ENCODE data around the gene TALDO1.

TALDO1 gene

GRCh38 chr11:799641-800316, 52.5 kb downstream of the TALDO1 start:
- no peak for DNase-seq (ENCODE audit: low spot score)

- no peak for DNase-seq (ENCODE audit: low spot score)
Measured at GRCh38 chr11:800473-800872, 53.2 kb downstream of the TALDO1 start.

- no peak for DNase-seq (ENCODE audit: low spot score)
Measured at GRCh38 chr11:801097-801780, 54.0 kb downstream of the TALDO1 start.

- DNase-seq (ENCODE audit: low spot score), result no peak
Measured at GRCh38 chr11:802018-802617, 54.9 kb downstream of the TALDO1 start.

- DNase-seq (ENCODE audit: low spot score), result no peak
Measured at GRCh38 chr11:802693-803466, 55.6 kb downstream of the TALDO1 start.

GRCh38 chr11:803467-803742, 56.1 kb downstream of the TALDO1 start:
- DNase-seq (ENCODE audit: low spot score), result no peak

GRCh38 chr11:803770-804598, 56.7 kb downstream of the TALDO1 start:
- peak; percentile 34 for DNase-seq (ENCODE audit: low spot score)

- no peak for DNase-seq (ENCODE audit: low spot score)
Measured at GRCh38 chr11:804599-804964, 57.3 kb downstream of the TALDO1 start.

- peak; percentile 88 for DNase-seq (ENCODE audit: low spot score)
Measured at GRCh38 chr11:808427-809286, 61.4 kb downstream of the TALDO1 start.

- DNase-seq (ENCODE audit: low spot score), result peak; percentile 95
Measured at GRCh38 chr11:809287-810039, 62.2 kb downstream of the TALDO1 start, which contains the start of gene RPLP2. RPLP2 (plus strand) TSS chr11:809967; CDS start chr11:810235, 268 bp downstream.

GRCh38 chr11:810040-810567, 62.8 kb downstream of the TALDO1 start:
- no peak for DNase-seq (ENCODE audit: low spot score)

- no peak for DNase-seq (ENCODE audit: low spot score)
Measured at GRCh38 chr11:811446-812245, 64.4 kb downstream of the TALDO1 start.

- DNase-seq (ENCODE audit: low spot score), result no peak
Measured at GRCh38 chr11:812390-812789, 65.1 kb downstream of the TALDO1 start.

GRCh38 chr11:813072-813455, 65.8 kb downstream of the TALDO1 start:
- no peak for DNase-seq (ENCODE audit: low spot score)

GRCh38 chr11:813456-814096, 66.3 kb downstream of the TALDO1 start:
- no peak for DNase-seq (ENCODE audit: low spot score)
